Endothelial cell (in vitro differentiated cells): Measurements from ENCODE around the gene CAMTA1. TPM values are rescaled to one million over a fixed set of nuclear protein-coding genes. Genes with fewer than 3 reads are reported as not detected.

Experiments
- DNase-seq: peaks from one replicate; pipeline ENCODE4 v3.0.0; 2021; ENCODE audit warnings: low spot score
- H3K27ac Mint-ChIP-seq: one replicate; pipeline ENCODE4 v1.8.0; 2021; ENCODE audit warnings: mixed read lengths, inconsistent platforms; ENCODE audit not compliant: unreplicated experiment
- H3K27me3 Mint-ChIP-seq: one replicate; pipeline ENCODE4 v1.8.0; 2021; ENCODE audit warnings: mild to moderate bottlenecking, moderate library complexity, mixed read lengths, inconsistent platforms; ENCODE audit not compliant: unreplicated experiment
- H3K36me3 Mint-ChIP-seq: one replicate; pipeline ENCODE4 v1.8.0; 2021; ENCODE audit warnings: mild to moderate bottlenecking, low read depth, mixed read lengths, inconsistent platforms; ENCODE audit not compliant: unreplicated experiment
- H3K4me1 Mint-ChIP-seq: one replicate; pipeline ENCODE4 v1.8.0; 2021; ENCODE audit warnings: mild to moderate bottlenecking, mixed read lengths, inconsistent platforms; ENCODE audit not compliant: unreplicated experiment
- H3K4me3 Mint-ChIP-seq: one replicate; pipeline ENCODE4 v1.8.0; 2021; ENCODE audit warnings: mild to moderate bottlenecking, mixed read lengths, inconsistent platforms; ENCODE audit not compliant: unreplicated experiment
- H3K9me3 Mint-ChIP-seq: one replicate; pipeline ENCODE4 v1.8.0; 2021; ENCODE audit warnings: mixed read lengths, inconsistent platforms; ENCODE audit not compliant: unreplicated experiment
- total RNA-seq: library from RNA; stranded (reverse); fragmentation: NEBNext Ultra II Directional; extraction: Animal tissue kit (Norgen Biotek cat#: 25700); gene quantifications from one replicate; pipeline ENCODE4 v1.2.1, GENCODE V29; 2021; ENCODE audit not compliant: unreplicated experiment
- TF ChIP-seq, protein P1 (sequence below): fragments of 200-600 bp; sonication (generic); IDR thresholded peaks from one replicate; pipeline ENCODE4 v1.5.0; 2021; ENCODE audit warnings: antibody characterized with exemption; ENCODE audit not compliant: unreplicated experiment

Gene CAMTA1
- total RNA-seq, 1 donor from 2014 or later = 87.3 TPM

GRCh38 chr1:6800745-6801144, 15.5 kb downstream of the CAMTA1 start:
- no peak overlapping the region for H3K4me3 Mint-ChIP-seq
- peaks cover 4% of the 10 kb centered on the region for H3K4me1 Mint-ChIP-seq
- no peak overlapping the region for H3K27ac Mint-ChIP-seq
- TF ChIP-seq, protein P1, sequence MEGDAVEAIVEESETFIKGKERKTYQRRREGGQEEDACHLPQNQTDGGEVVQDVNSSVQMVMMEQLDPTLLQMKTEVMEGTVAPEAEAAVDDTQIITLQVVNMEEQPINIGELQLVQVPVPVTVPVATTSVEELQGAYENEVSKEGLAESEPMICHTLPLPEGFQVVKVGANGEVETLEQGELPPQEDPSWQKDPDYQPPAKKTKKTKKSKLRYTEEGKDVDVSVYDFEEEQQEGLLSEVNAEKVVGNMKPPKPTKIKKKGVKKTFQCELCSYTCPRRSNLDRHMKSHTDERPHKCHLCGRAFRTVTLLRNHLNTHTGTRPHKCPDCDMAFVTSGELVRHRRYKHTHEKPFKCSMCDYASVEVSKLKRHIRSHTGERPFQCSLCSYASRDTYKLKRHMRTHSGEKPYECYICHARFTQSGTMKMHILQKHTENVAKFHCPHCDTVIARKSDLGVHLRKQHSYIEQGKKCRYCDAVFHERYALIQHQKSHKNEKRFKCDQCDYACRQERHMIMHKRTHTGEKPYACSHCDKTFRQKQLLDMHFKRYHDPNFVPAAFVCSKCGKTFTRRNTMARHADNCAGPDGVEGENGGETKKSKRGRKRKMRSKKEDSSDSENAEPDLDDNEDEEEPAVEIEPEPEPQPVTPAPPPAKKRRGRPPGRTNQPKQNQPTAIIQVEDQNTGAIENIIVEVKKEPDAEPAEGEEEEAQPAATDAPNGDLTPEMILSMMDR = no peak
- H3K27me3 Mint-ChIP-seq = no peaks in the 10 kb centered on the region
- H3K36me3 Mint-ChIP-seq = no peaks in the 10 kb centered on the region
- no peaks in the 10 kb centered on the region for H3K9me3 Mint-ChIP-seq
- DNase-seq = no peak

DNA sequence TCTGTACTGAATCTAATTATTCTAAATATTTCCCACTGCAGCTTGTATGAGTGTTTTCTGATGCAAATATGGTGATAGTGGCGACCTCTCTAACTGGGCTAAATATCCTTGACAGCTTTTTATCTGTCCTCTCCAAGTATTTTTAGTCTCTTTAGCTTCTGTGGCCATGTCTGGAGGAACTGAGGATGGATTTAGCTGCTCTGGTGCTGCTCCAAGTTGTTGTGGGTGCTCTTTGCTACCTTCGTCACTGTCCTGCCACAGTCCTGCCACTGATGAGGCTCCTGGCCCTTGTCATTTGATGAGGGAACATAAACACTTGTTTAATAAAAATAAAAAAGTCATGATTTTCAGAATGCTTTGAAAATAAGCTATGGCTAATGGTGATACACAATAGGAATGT, 15.9 kb downstream of the CAMTA1 start:
- no peak for DNase-seq
- Mint-ChIP-seq H3K4me3 (no peak overlapping the region), H3K9me3 (no peaks in the 10 kb centered on the region), H3K27me3 (no peaks in the 10 kb centered on the region), H3K36me3 (no peaks in the 10 kb centered on the region), H3K27ac (no peak overlapping the region), H3K4me1 (peaks cover 4% of the 10 kb centered on the region)
- TF ChIP-seq, protein P1 = no peak

DNA sequence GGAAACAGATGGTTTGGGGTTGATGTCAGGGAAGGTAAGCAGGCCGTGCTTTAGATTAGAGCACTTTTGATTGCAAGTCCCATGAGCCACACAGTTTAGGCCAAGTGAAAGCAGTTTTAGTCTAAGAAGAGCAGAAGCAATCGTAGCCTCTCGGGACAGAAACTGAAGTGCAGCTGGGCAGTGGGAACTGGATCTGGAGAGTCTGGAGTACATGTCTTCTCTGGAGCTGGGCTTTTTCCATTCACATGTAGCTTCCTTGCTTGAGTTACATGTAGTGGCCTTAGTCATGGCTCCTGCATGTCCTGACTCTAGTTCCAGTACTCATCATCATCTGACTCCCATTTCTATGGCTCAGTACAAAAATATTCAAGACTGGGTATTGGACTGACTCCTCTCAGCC, 16.7 kb downstream of the CAMTA1 start:
- H3K27ac Mint-ChIP-seq = no peak overlapping the region

GRCh38 chr1:6802454-6802853, 17.2 kb downstream of the CAMTA1 start:
- Mint-ChIP-seq H3K27me3 (no peaks in the 10 kb centered on the region), H3K4me3 (no peak overlapping the region)

More for the DNA sequence above, 16.7 kb downstream of the CAMTA1 start:
- DNase-seq = no peak
- H3K4me3 Mint-ChIP-seq = no peak overlapping the region
- TF ChIP-seq, protein P1 = no peak
- peaks cover 4% of the 10 kb centered on the region for H3K4me1 Mint-ChIP-seq
- no peaks in the 10 kb centered on the region for H3K36me3 Mint-ChIP-seq
- no peaks in the 10 kb centered on the region for H3K9me3 Mint-ChIP-seq
- H3K27me3 Mint-ChIP-seq = no peaks in the 10 kb centered on the region

DNA sequence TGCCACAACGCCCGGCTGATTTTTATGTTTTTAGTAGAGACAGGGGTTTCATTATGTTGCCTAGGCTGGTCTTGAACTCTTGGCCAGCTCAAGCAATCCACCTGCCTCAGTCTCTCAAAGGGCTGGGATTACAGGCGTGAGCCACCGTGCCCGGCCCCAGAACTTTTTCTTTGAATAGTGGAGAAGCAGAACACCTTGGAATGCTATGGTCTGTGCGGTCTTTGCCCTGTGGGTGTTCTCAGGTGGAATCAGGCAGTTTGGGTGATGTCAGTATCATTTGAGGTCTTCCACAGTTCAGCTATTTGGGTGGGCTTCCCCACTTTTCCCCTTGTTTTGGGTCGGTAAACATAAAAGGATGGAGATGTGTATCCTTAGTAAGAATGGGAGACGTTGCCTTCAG, 17.6 kb downstream of the CAMTA1 start:
- no peaks in the 10 kb centered on the region for H3K36me3 Mint-ChIP-seq
- TF ChIP-seq, protein P1 = no peak
- no peaks in the 10 kb centered on the region for H3K27me3 Mint-ChIP-seq
- H3K4me3 Mint-ChIP-seq = no peak overlapping the region
- H3K27ac Mint-ChIP-seq = no peak overlapping the region
- peaks cover 4% of the 10 kb centered on the region for H3K4me1 Mint-ChIP-seq
- no peaks in the 10 kb centered on the region for H3K9me3 Mint-ChIP-seq
- DNase-seq = no peak

More at GRCh38 chr1:6802454-6802853, 17.2 kb downstream of the CAMTA1 start:
- H3K9me3 Mint-ChIP-seq = no peaks in the 10 kb centered on the region
- no peak overlapping the region for H3K27ac Mint-ChIP-seq
- peaks cover 4% of the 10 kb centered on the region for H3K4me1 Mint-ChIP-seq
- TF ChIP-seq, protein P1 = no peak
- H3K36me3 Mint-ChIP-seq = no peaks in the 10 kb centered on the region
- no peak for DNase-seq
